ENCODE results near the gene TSACC.
A peak's percentile ranks its signal among the peaks of the same experiment; 100 is the strongest.

The TSACC gene

DNA sequence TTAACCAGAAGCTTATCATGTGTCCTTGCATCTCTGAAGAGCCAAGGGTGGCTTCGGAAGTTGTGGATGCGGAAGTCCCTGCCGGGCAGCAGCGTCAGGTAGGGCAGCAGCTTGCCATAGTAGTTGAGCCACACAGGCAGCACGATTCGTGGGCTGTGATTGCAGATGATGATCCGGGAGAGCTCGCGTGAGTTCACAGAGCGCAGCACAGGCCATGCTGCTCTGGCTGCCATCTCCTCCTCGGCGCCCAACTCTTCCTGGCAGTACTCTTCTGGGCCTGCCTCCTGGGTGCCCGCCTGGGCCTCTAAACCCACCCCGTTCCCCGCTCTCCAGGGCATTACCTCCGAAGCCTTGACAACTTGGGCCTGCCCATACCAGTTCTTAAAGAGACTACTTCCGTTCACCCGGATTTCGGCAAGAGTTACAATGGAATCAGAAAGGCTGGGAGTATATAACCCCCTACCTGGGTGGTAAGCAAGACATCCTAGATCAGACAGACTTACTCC is 39.4 kb upstream of the TSACC start, which contains the start of gene VHLL:
Gene VHLL, minus strand, starts transcription at position 456 of the 506 bp plus-strand sequence. Its CDS starts 118 bp downstream, at position 338.
- DNase-seq (ENCODE audit: low read depth in 2 of 2) = no peak
- H3K4me3 ChIP-seq (replicated peaks in 1 of 2; ENCODE audit: low read depth in 2 of 2, low read length in 2 of 2) = no peak within 1 kb of the TSS
- TF ChIP-seq, protein P1, sequence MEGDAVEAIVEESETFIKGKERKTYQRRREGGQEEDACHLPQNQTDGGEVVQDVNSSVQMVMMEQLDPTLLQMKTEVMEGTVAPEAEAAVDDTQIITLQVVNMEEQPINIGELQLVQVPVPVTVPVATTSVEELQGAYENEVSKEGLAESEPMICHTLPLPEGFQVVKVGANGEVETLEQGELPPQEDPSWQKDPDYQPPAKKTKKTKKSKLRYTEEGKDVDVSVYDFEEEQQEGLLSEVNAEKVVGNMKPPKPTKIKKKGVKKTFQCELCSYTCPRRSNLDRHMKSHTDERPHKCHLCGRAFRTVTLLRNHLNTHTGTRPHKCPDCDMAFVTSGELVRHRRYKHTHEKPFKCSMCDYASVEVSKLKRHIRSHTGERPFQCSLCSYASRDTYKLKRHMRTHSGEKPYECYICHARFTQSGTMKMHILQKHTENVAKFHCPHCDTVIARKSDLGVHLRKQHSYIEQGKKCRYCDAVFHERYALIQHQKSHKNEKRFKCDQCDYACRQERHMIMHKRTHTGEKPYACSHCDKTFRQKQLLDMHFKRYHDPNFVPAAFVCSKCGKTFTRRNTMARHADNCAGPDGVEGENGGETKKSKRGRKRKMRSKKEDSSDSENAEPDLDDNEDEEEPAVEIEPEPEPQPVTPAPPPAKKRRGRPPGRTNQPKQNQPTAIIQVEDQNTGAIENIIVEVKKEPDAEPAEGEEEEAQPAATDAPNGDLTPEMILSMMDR (IDR thresholded peaks at IDR 0.05; ENCODE audit: low read depth, low read length) = no peak

DNA sequence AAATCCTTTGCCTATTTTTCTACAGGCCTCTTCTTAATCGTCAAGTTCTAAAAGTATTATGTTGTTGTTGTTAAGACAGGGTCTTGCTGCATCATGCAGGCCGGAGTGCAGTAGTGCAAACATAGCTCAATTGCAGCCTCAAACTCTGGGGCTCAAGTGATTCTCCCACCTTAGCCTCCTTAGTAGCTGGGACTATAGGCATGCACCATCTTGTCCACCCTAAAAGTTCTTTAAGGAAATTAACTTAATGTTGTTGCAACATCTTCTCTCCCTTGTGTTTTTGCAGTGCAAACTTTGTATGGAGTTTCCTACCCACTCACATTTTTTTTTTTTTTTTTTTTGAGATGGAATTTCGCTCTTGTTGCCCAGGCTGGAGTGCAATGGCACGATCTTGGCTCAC is 35.1 kb upstream of the TSACC start:
- TF ChIP-seq, protein P1 (IDR thresholded peaks at IDR 0.05; ENCODE audit: low read depth, low read length) = no peak
- no peak for DNase-seq (ENCODE audit: low read depth in 2 of 2)
- H3K4me3 ChIP-seq (replicated peaks in 1 of 2; ENCODE audit: low read depth in 2 of 2, low read length in 2 of 2) = no peak overlapping the region

DNA sequence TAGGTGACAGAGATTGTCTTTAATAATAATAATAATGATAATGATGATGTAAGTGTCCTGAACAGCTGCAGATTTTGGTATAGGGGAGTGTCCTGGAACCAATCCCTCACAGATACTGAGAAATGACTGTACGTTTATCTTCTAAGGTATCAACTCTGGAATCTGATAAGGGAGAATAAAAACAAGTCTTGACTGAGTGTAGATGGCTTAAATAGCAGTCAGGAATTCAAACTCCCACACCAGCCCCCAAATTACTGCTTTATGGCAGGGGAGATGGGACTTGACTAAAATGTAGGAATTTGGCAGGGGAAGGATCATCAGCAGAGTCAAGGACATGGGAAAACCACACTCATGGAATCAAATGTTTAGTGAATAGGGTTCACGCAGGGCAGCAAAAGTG is 33.1 kb upstream of the TSACC start:
- no peak for DNase-seq (ENCODE audit: low read depth in 2 of 2)
- H3K4me3 ChIP-seq (replicated peaks in 1 of 2; ENCODE audit: low read depth in 2 of 2, low read length in 2 of 2) = no peak overlapping the region
- TF ChIP-seq, protein P1 (IDR thresholded peaks at IDR 0.05; ENCODE audit: low read depth, low read length) = no peak

DNA sequence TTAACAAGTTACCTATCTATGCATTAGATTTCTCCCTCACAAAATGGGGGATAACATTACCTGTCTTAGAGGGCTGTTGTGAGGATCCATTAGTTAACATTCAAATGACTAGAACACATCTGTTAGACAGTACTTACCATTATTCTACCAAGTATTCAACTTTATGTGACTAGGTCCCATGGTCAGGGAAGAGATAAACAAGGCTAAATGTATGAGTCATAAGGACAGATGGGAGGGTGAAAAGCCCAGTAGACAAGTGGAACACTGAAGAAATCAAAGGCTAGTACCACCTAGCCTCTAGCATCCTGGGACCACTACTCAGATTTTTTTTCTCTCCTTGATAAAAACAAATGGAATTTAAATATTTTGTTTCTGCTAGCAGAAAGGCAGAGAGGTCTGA is 30.2 kb upstream of the TSACC start:
- DNase-seq (ENCODE audit: low read depth in 2 of 2) = peak; percentile 34 to 53
- no peak overlapping the region for H3K4me3 ChIP-seq (replicated peaks in 1 of 2; ENCODE audit: low read depth in 2 of 2, low read length in 2 of 2)
- TF ChIP-seq, protein P1 (IDR thresholded peaks at IDR 0.05; ENCODE audit: low read depth, low read length) = no peak

DNA sequence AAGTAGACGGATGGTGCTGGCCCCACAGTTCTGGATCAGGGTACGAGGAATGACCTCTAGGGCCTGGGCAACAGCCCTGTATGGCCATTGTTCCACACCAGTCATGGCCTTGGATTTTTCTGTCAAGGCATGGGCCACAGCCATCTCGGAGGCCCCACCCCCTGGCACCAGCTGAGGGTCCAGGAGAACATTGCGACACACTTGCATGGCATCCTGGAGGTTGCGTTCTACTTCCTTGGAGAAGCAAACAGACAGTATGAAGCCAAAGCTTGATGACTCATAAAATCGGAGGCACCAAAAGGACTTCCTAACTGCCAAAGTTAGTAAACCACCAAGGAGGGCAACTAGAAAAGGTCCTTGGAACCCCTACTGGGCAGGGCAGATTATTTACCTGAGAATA is 27.4 kb upstream of the TSACC start:
- TF ChIP-seq, protein P1 (IDR thresholded peaks at IDR 0.05; ENCODE audit: low read depth, low read length) = no peak
- DNase-seq (ENCODE audit: low read depth in 2 of 2) = peak; percentile 62 to 79
- no peak overlapping the region for H3K4me3 ChIP-seq (replicated peaks in 1 of 2; ENCODE audit: low read depth in 2 of 2, low read length in 2 of 2)

DNA sequence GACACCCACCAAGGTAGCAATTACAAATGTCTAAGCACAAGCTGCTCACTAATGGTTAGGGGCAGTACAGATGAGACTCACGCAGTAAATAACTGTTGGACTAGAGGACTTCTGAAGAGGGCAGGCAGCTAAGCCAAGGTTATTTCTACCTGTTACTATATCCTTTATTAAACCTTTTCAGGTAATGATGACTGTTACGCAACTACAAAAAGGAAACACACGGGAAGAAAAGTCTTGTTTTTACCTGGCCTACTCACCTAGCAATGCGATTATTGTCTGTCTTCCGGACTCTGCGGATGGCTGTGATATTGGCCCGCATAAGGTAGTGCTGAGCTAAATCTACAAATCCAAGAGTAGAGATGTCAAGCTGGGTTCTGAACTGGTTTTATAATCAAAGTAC is 21.4 kb upstream of the TSACC start:
- TF ChIP-seq, protein P1 (IDR thresholded peaks at IDR 0.05; ENCODE audit: low read depth, low read length) = no peak
- no peak for DNase-seq (ENCODE audit: low read depth in 2 of 2)
- no peak overlapping the region for H3K4me3 ChIP-seq (replicated peaks in 1 of 2; ENCODE audit: low read depth in 2 of 2, low read length in 2 of 2)

DNA sequence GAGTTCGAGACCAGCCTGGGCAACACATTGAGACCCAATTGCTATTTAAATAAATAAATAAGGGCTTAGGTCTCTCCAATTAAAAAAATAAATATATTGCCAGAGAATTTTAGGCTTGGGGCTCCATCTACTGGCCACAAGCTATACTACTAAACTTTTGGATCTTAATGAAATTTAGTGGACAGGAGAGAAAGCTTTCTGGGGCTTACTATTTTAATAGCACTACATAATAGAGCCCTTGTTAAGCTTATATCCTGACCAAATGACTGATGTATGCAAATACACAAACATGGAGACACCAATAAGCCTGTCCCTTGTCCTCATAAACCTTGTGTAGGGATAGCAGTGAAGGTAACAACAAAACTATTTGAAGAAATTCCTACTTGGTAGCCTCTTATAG is 18.7 kb upstream of the TSACC start:
- H3K4me3 ChIP-seq (replicated peaks in 1 of 2; ENCODE audit: low read depth in 2 of 2, low read length in 2 of 2) = no peak overlapping the region

More for the DNA sequence above, 18.7 kb upstream of the TSACC start:
- TF ChIP-seq, protein P1 (IDR thresholded peaks at IDR 0.05; ENCODE audit: low read depth, low read length) = peak; percentile 46
- peak; percentile 50 to 62 for DNase-seq (ENCODE audit: low read depth in 2 of 2)

All from cardiac fibroblast (primary cell).